DND-41 (cell line): ENCODE results near the gene MCTP2.

Source experiments
- ATAC-seq: fragments of 200-7000 bp; cut with Tn5 transposase; 3 replicates; pipeline ENCODE4 v1.9.1; 2021; ENCODE audit warnings: low read depth; ENCODE audit not compliant: insufficient read depth
- DNase-seq: peaks from one replicate; pipeline ENCODE4 v3.0.0-alpha.2; 2020
- H2AFZ ChIP-seq: 2 replicates; pipeline ENCODE4 v1.6.0; 2012; ENCODE audit warnings: low read depth, low read length
- H3K27ac ChIP-seq: 2 replicates; pipeline ENCODE4 v1.5.1; 2012; ENCODE audit warnings: low read length, inconsistent platforms
- H3K27me3 ChIP-seq: fragments of 200-600 bp; sonication (generic); 2 replicates; pipeline ENCODE4 v1.6.0; 2012; ENCODE audit warnings: low read length, mild to moderate bottlenecking, inconsistent platforms; ENCODE audit not compliant: insufficient read depth, poor library complexity
- H3K36me3 ChIP-seq: 2 replicates; pipeline ENCODE4 v1.5.1; 2012; ENCODE audit warnings: low read length, inconsistent platforms; ENCODE audit not compliant: insufficient read depth
- H3K4me1 ChIP-seq: 2 replicates; pipeline ENCODE4 v1.5.1; 2012; ENCODE audit warnings: mild to moderate bottlenecking, low read length; ENCODE audit not compliant: insufficient read depth
- H3K4me2 ChIP-seq: 2 replicates; pipeline ENCODE4 v1.6.0; 2012; ENCODE audit warnings: mild to moderate bottlenecking, moderate library complexity, low read length, inconsistent platforms; ENCODE audit not compliant: insufficient read depth
- H3K4me3 ChIP-seq, 2 experiments: fragments of 200-600 bp in 1 of 2; shearing (Covaris generic) in 1 of 2; 2 replicates each; pipeline ENCODE4 v1.5.1; 2012 to 2016; ENCODE audit warnings: inconsistent platforms in 2 of 2, low read length in 2 of 2, mild to moderate bottlenecking in 2 of 2, low read depth in 1 of 2, moderate library complexity in 1 of 2
- H3K79me2 ChIP-seq: 2 replicates; pipeline ENCODE4 v1.6.0; 2012; ENCODE audit warnings: low read length, inconsistent platforms; ENCODE audit not compliant: insufficient read depth
- H3K9ac ChIP-seq: 2 replicates; pipeline ENCODE4 v1.6.0; 2012; ENCODE audit warnings: low read depth, mild to moderate bottlenecking, inconsistent platforms, low read length, moderate library complexity
- H3K9me3 ChIP-seq: 2 replicates; pipeline ENCODE4 v1.5.1; 2012; ENCODE audit warnings: low read length, moderate library complexity, mild to moderate bottlenecking, inconsistent platforms; ENCODE audit not compliant: insufficient read depth, severe bottlenecking
- H4K20me1 ChIP-seq: 2 replicates; pipeline ENCODE4 v1.6.0; 2012; ENCODE audit warnings: low read length; ENCODE audit not compliant: insufficient read depth
- EZH2 ChIP-seq: IDR thresholded peaks from 3 replicates; pipeline ENCODE4 v1.6.1; 2012; ENCODE audit warnings: borderline replicate concordance, low read depth, mild to moderate bottlenecking, moderate library complexity, low read length, inconsistent platforms; ENCODE audit not compliant: severe bottlenecking
- TF ChIP-seq, protein P1 (sequence below): IDR thresholded peaks from 2 replicates; pipeline ENCODE4 v1.5.1; 2012; ENCODE audit warnings: borderline replicate concordance, low read length, moderate library complexity, mild to moderate bottlenecking; ENCODE audit not compliant: poor library complexity, severe bottlenecking; ENCODE audit errors: extremely low read depth

The MCTP2 gene

DNA sequence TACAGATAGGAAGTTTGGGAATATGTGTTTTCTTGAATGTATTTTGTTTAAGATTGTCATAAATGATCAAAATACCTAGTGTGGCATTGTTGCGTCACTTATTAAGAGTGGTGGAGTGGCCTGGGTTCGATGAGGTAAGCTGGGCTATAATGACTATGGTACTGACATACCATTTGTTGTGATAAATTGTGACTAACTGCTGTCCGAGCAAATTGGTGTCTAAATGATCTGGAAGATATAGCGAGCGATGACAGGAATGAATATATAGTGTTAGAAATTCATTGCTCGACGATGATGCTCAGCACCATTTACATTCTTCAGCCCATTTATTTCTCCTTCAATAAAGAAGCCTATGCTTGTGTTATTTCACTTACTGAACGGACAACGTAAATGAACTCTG lies 123.3 kb downstream of the MCTP2 start:
- H3K36me3 ChIP-seq = 0 out of 2 replicates have a peak, but pooled peaks cover under 1% of the 10 kb centered on the region
- no peak overlapping the region for H2AFZ ChIP-seq
- no peaks in the 10 kb centered on the region for H4K20me1 ChIP-seq
- no peak for ATAC-seq
- H3K9ac ChIP-seq = no peak overlapping the region
- no peak for DNase-seq
- TF ChIP-seq EZH2 = no peak
- TF ChIP-seq, protein P1, sequence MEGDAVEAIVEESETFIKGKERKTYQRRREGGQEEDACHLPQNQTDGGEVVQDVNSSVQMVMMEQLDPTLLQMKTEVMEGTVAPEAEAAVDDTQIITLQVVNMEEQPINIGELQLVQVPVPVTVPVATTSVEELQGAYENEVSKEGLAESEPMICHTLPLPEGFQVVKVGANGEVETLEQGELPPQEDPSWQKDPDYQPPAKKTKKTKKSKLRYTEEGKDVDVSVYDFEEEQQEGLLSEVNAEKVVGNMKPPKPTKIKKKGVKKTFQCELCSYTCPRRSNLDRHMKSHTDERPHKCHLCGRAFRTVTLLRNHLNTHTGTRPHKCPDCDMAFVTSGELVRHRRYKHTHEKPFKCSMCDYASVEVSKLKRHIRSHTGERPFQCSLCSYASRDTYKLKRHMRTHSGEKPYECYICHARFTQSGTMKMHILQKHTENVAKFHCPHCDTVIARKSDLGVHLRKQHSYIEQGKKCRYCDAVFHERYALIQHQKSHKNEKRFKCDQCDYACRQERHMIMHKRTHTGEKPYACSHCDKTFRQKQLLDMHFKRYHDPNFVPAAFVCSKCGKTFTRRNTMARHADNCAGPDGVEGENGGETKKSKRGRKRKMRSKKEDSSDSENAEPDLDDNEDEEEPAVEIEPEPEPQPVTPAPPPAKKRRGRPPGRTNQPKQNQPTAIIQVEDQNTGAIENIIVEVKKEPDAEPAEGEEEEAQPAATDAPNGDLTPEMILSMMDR = no peak
- H3K4me1 ChIP-seq = no peaks in the 10 kb centered on the region
- H3K79me2 ChIP-seq = no peaks in the 10 kb centered on the region
- H3K27ac ChIP-seq = no peak overlapping the region
- no peaks in the 10 kb centered on the region for H3K27me3 ChIP-seq
- H3K4me2 ChIP-seq = no peak overlapping the region
- H3K9me3 ChIP-seq = no peaks in the 10 kb centered on the region
- H3K4me3 ChIP-seq = no peak overlapping the region

DNA sequence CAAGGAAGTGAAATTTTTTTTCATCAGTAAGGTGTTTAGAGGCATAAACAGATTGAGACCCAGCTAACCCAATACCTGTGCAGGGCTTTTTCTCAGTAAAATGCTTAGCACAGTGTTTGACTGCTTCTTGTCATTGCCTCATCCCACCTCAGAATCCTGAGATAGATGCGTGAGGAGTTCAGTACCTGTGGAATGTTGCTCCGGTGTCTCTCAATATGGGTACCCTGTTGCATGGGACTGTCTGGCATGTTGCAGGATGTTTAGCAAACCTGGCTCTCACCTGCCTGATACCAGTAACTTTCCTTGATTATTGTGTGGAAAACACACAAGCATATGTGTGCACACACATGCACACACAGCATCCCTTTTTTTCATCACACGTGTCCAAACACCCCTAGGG lies 128.4 kb downstream of the MCTP2 start:
- Histone ChIP-seq H3K36me3 (peaks cover 5% of the 10 kb centered on the region; the same call in 1 of the 2 replicates), H3K4me3 (no peak overlapping the region), H3K9ac (no peak overlapping the region), H3K4me2 (no peak overlapping the region), H4K20me1 (no peaks in the 10 kb centered on the region), H3K9me3 (no peaks in the 10 kb centered on the region), H3K4me1 (no peaks in the 10 kb centered on the region), H3K27me3 (no peaks in the 10 kb centered on the region), H3K79me2 (no peaks in the 10 kb centered on the region), H3K27ac (no peak overlapping the region), H2AFZ (no peak overlapping the region)
- TF ChIP-seq EZH2 = no peak
- TF ChIP-seq, protein P1 = no peak
- ATAC-seq (no peak), DNase-seq (no peak)

DNA sequence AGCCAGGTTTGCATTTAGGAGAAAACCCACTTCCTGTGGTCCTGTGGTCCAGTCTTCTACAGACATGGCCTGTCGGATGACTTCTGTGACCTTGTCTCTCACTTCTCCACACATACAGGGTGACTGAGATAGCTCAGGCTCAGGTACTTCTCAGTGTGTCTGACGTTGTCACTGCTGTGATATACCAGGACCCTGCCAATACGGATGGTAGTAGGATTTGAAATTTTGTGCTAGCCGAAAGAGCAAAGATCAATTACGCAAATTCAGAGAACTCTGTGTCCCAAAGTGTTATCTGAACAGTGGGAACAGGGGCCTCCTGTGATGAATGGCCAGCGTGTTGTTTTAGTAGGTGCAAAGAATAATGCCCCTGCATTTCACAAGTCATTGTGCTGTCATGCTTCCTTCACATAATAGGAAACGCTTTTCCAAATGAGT lies 128.9 kb downstream of the MCTP2 start:
- Histone ChIP-seq H4K20me1 (no peaks in the 10 kb centered on the region), H2AFZ (no peak overlapping the region), H3K4me1 (no peaks in the 10 kb centered on the region), H3K79me2 (no peaks in the 10 kb centered on the region), H3K27ac (no peak overlapping the region), H3K9ac (no peak overlapping the region), H3K4me3 (no peak overlapping the region), H3K9me3 (no peaks in the 10 kb centered on the region), H3K4me2 (no peak overlapping the region), H3K36me3 (peaks cover 5% of the 10 kb centered on the region; the same call in 1 of the 2 replicates), H3K27me3 (no peaks in the 10 kb centered on the region)
- no peak for ATAC-seq
- DNase-seq = no peak
- TF ChIP-seq, protein P1 = no peak
- no peak for TF ChIP-seq EZH2
